Neural cell (in vitro differentiated cells): ENCODE results near the gene PHF24. TPM values are rescaled to one million over a fixed set of nuclear protein-coding genes. Genes with fewer than 3 reads are reported as not detected.

ENCODE experiments used
- H2AFZ ChIP-seq: fragments of 200-600, 300-800 bp; sonication (generic), shearing (Covaris generic); 2 replicates; pipeline ENCODE4 v1.6.0; 2014; ENCODE audit warnings: low read depth, mild to moderate bottlenecking, antibody characterized with exemption, low read length, moderate library complexity
- H3F3A ChIP-seq: fragments of 200-600 bp; shearing (Covaris generic); 2 replicates; pipeline ENCODE4 v1.6.1; 2016; ENCODE audit warnings: mild to moderate bottlenecking, moderate library complexity, mixed read lengths, antibody characterized with exemption, low read length; ENCODE audit not compliant: insufficient read depth, poor library complexity, severe bottlenecking
- H3K27ac ChIP-seq: fragments of 200-600, 300-800 bp; sonication (generic), shearing (Covaris generic); 2 replicates; pipeline ENCODE4 v1.5.1; 2014; ENCODE audit warnings: mild to moderate bottlenecking, low read length, moderate library complexity
- H3K27me3 ChIP-seq: fragments of 300-800, 200-600 bp; sonication (generic), shearing (Covaris generic); 2 replicates; pipeline ENCODE4 v1.6.0; 2014; ENCODE audit warnings: mild to moderate bottlenecking, low read depth, low read length, moderate library complexity; ENCODE audit not compliant: insufficient read depth
- H3K36me3 ChIP-seq: fragments of 300-800, 200-600 bp; sonication (generic), shearing (Covaris generic); 2 replicates; pipeline ENCODE4 v1.5.1; 2014; ENCODE audit warnings: mild to moderate bottlenecking, antibody characterized with exemption, low read length, moderate library complexity; ENCODE audit not compliant: insufficient read depth
- H3K4me2 ChIP-seq: fragments of 300-800, 200-600 bp; sonication (generic), shearing (Covaris generic); 2 replicates; pipeline ENCODE4 v1.6.0; 2014; ENCODE audit warnings: mild to moderate bottlenecking, low read length
- H3K4me3 ChIP-seq: fragments of 300-800, 200-600 bp; sonication (generic), shearing (Covaris generic); 2 replicates; pipeline ENCODE4 v1.5.1; 2014; ENCODE audit warnings: mild to moderate bottlenecking, low read length, moderate library complexity
- H3K79me2 ChIP-seq: fragments of 200-600 bp; shearing (Covaris generic); replicated peaks from 2 replicates; pipeline ENCODE4 v1.6.0; 2014; ENCODE audit warnings: mild to moderate bottlenecking, low read length, moderate library complexity; ENCODE audit not compliant: insufficient read depth
- H3K9ac ChIP-seq: fragments of 300-800, 200-600 bp; sonication (generic), shearing (Covaris generic); 2 replicates; pipeline ENCODE4 v1.6.1; 2016; ENCODE audit warnings: mild to moderate bottlenecking, low read length, mixed read lengths
- H3K9me2 ChIP-seq: fragments of 200-600 bp; shearing (Covaris generic); 2 replicates; pipeline ENCODE4 v1.6.1; 2016; ENCODE audit warnings: mild to moderate bottlenecking, low read length, mixed read lengths; ENCODE audit not compliant: insufficient read depth
- H3K9me3 ChIP-seq: fragments of 200-600, 300-800 bp; sonication (generic), shearing (Covaris generic); 2 replicates; pipeline ENCODE4 v1.6.1; 2016; ENCODE audit warnings: mild to moderate bottlenecking, mixed run types, low read length, moderate library complexity, mixed read lengths
- H4K20me1 ChIP-seq: fragments of 200-600 bp; shearing (Covaris generic); 2 replicates; pipeline ENCODE4 v1.6.1; 2016; ENCODE audit warnings: mild to moderate bottlenecking, mixed run types; ENCODE audit not compliant: insufficient read depth
- EP300 ChIP-seq: fragments of 450-650 bp; conservative IDR thresholded peaks from 2 replicates; pipeline ENCODE4 v1.6.1; 2014; ENCODE audit warnings: antibody characterized with exemption, mild to moderate bottlenecking, moderate library complexity; ENCODE audit not compliant: poor library complexity, severe bottlenecking
- EZH2 ChIP-seq: fragments of 200-600, 300-800 bp; shearing (Covaris generic), sonication (generic); IDR thresholded peaks from 2 replicates; pipeline ENCODE4 v1.6.1; 2014; ENCODE audit warnings: antibody characterized with exemption, low read length, borderline replicate concordance, mild to moderate bottlenecking; ENCODE audit not compliant: insufficient read depth, poor library complexity, severe bottlenecking
- MXI1 ChIP-seq: fragments of 450-650 bp; conservative IDR thresholded peaks from 2 replicates; pipeline ENCODE4 v1.6.1; 2014; ENCODE audit warnings: antibody characterized with exemption, mild to moderate bottlenecking; ENCODE audit not compliant: poor library complexity, severe bottlenecking
- POLR2AphosphoS5 ChIP-seq: IDR thresholded peaks from 2 replicates; pipeline ENCODE4 v1.6.1; 2012
- RAD21 ChIP-seq: fragments of 450-650 bp; conservative IDR thresholded peaks from 2 replicates; pipeline ENCODE4 v1.6.1; 2014; ENCODE audit warnings: antibody characterized with exemption, mild to moderate bottlenecking, moderate library complexity
- SMC3 ChIP-seq: fragments of 450-650 bp; conservative IDR thresholded peaks from 2 replicates; pipeline ENCODE4 v1.6.1; 2014; ENCODE audit warnings: antibody characterized with exemption, mild to moderate bottlenecking, moderate library complexity; ENCODE audit not compliant: poor library complexity
- TAF1 ChIP-seq: IDR thresholded peaks from 2 replicates; pipeline ENCODE4 v1.6.1; 2012; ENCODE audit warnings: low read depth
- polyA plus RNA-seq: library from polyadenylated mRNA; depleted of rRNA; stranded (reverse); fragments of >200 nt; gene quantifications from 2 replicates; pipeline ENCODE4 v1.2.3, GENCODE V29; 2014
- TF ChIP-seq, protein P1 (sequence below): fragments of 450-650 bp; IDR thresholded peaks from 2 replicates; pipeline ENCODE4 v1.5.1; 2014; ENCODE audit warnings: antibody characterized with exemption, mild to moderate bottlenecking, moderate library complexity; ENCODE audit not compliant: poor library complexity, severe bottlenecking
- TF ChIP-seq, protein P2 (sequence below): IDR thresholded peaks from 2 replicates; pipeline ENCODE4 v1.6.1; 2012; ENCODE audit warnings: borderline replicate concordance

The PHF24 gene
- polyA plus RNA-seq, 1 donor from 2014 or later, result 2.4 TPM

DNA sequence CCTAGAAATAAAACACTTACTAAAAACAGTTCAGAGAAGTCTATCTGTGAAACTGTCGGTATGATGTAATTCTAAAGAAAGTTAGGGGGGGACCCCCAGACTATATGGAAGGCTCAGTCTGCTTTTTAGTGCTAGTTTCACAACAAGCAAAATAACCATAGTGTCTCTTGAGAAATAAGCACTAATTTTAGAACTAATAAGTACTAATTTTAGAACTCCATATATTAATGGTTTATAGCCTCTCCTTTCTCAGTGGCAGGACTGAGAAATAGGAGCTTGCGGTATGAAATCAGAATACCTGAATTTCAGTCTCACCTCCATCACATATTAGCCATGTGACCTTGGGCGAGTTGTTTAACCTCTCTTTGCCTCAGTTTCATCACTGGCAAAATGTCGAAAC, 1.4 kb upstream of the PHF24 start:
- Histone ChIP-seq H4K20me1 (no peaks in the 10 kb centered on the region), H3K4me2 (no peak overlapping the region), H3K9me3 (no peaks in the 10 kb centered on the region), H3K79me2 (no peaks in the 10 kb centered on the region), H3F3A (no peaks in the 10 kb centered on the region), H3K27ac (no peak overlapping the region), H3K4me3 (no peak overlapping the region), H3K36me3 (no peaks in the 10 kb centered on the region), H3K27me3 (peaks cover 11% of the 10 kb centered on the region), H3K9ac (no peak overlapping the region), H3K9me2 (no peaks in the 10 kb centered on the region), H2AFZ (no peak overlapping the region)
- TF ChIP-seq, protein P1, sequence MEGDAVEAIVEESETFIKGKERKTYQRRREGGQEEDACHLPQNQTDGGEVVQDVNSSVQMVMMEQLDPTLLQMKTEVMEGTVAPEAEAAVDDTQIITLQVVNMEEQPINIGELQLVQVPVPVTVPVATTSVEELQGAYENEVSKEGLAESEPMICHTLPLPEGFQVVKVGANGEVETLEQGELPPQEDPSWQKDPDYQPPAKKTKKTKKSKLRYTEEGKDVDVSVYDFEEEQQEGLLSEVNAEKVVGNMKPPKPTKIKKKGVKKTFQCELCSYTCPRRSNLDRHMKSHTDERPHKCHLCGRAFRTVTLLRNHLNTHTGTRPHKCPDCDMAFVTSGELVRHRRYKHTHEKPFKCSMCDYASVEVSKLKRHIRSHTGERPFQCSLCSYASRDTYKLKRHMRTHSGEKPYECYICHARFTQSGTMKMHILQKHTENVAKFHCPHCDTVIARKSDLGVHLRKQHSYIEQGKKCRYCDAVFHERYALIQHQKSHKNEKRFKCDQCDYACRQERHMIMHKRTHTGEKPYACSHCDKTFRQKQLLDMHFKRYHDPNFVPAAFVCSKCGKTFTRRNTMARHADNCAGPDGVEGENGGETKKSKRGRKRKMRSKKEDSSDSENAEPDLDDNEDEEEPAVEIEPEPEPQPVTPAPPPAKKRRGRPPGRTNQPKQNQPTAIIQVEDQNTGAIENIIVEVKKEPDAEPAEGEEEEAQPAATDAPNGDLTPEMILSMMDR, result no peak
- no peak for TF ChIP-seq TAF1
- TF ChIP-seq SMC3, result no peak
- TF ChIP-seq MXI1, result no peak
- TF ChIP-seq EZH2, result no peak
- TF ChIP-seq EP300, result no peak
- TF ChIP-seq, protein P2, sequence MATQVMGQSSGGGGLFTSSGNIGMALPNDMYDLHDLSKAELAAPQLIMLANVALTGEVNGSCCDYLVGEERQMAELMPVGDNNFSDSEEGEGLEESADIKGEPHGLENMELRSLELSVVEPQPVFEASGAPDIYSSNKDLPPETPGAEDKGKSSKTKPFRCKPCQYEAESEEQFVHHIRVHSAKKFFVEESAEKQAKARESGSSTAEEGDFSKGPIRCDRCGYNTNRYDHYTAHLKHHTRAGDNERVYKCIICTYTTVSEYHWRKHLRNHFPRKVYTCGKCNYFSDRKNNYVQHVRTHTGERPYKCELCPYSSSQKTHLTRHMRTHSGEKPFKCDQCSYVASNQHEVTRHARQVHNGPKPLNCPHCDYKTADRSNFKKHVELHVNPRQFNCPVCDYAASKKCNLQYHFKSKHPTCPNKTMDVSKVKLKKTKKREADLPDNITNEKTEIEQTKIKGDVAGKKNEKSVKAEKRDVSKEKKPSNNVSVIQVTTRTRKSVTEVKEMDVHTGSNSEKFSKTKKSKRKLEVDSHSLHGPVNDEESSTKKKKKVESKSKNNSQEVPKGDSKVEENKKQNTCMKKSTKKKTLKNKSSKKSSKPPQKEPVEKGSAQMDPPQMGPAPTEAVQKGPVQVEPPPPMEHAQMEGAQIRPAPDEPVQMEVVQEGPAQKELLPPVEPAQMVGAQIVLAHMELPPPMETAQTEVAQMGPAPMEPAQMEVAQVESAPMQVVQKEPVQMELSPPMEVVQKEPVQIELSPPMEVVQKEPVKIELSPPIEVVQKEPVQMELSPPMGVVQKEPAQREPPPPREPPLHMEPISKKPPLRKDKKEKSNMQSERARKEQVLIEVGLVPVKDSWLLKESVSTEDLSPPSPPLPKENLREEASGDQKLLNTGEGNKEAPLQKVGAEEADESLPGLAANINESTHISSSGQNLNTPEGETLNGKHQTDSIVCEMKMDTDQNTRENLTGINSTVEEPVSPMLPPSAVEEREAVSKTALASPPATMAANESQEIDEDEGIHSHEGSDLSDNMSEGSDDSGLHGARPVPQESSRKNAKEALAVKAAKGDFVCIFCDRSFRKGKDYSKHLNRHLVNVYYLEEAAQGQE, result no peak
- no peak for TF ChIP-seq RAD21
- TF ChIP-seq POLR2AphosphoS5, result no peak

DNA sequence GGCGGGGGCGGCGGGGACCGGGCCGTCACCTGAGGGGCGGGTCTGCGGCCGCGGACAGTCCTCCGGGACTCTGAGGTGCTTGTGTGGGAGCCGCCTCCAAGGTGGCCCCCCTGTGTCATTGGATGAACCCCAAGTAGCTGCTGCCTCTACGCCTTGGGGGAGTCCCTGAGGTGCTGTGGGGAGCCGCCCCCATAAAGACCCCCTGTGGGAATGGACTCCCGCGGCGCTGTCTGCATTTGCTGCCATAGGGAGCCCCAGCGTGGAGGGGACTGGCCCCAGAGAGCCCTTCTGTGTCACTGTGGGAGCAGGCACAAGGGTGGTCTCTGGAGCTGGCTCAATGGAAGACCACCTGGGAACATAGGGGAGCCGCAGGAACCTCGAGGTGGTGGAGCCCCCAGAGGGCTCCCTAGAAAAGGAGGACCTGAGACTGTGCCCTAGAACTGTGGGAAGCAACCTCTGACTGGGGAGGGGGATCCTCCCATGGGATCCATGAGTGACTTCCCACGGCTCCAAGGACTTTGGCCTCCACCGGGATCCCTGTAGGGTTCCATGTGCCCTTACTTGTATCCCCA, 412 bp downstream of the PHF24 start:
- H3K4me3 ChIP-seq, result peak overlapping the region; percentile 66
- H2AFZ ChIP-seq, result peak overlapping the region; percentile 35
- no peaks in the 10 kb centered on the region for H3K79me2 ChIP-seq
- no peaks in the 10 kb centered on the region for H3K9me2 ChIP-seq
- no peaks in the 10 kb centered on the region for H3K9me3 ChIP-seq
- no peak overlapping the region for H3K4me2 ChIP-seq
- peak overlapping the region; percentile 67 for H3K9ac ChIP-seq
- H3K36me3 ChIP-seq, result no peaks in the 10 kb centered on the region
- peaks cover 11% of the 10 kb centered on the region for H3K27me3 ChIP-seq
- TF ChIP-seq SMC3 (no peak), MXI1 (no peak), EZH2 (no peak), POLR2AphosphoS5 (no peak), TAF1 (no peak), RAD21 (no peak), EP300 (no peak)
- TF ChIP-seq, protein P2, result no peak
- TF ChIP-seq, protein P1, result no peak
- no peaks in the 10 kb centered on the region for H3F3A ChIP-seq
- H3K27ac ChIP-seq, result no peak overlapping the region
- H4K20me1 ChIP-seq, result no peaks in the 10 kb centered on the region
